ENCODE results near the gene TMEM178B.

- TF ChIP-seq ZBTB33 (IDR thresholded peaks at IDR 0.05; ENCODE audit: borderline replicate concordance, low read depth): no peak
- no peak for TF ChIP-seq FOXJ3 (CRISPR knock-in tag; IDR thresholded peaks at IDR 0.05)
- no peak for TF ChIP-seq SIN3A (IDR thresholded peaks at IDR 0.05; ENCODE audit: borderline replicate concordance, low read depth, low read length)
- no peak for TF ChIP-seq EP300 (IDR thresholded peaks at IDR 0.05; ENCODE audit: borderline replicate concordance in 1 of 2, low read depth in 1 of 2, low read length in 1 of 2)
- TF ChIP-seq, protein P1, sequence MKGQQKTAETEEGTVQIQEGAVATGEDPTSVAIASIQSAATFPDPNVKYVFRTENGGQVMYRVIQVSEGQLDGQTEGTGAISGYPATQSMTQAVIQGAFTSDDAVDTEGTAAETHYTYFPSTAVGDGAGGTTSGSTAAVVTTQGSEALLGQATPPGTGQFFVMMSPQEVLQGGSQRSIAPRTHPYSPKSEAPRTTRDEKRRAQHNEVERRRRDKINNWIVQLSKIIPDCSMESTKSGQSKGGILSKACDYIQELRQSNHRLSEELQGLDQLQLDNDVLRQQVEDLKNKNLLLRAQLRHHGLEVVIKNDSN (IDR thresholded peaks at IDR 0.05; ENCODE audit: borderline replicate concordance, low read depth): no peak
- no peak for TF ChIP-seq POLR2AphosphoS5 (IDR thresholded peaks at IDR 0.05; ENCODE audit: low read depth, low read length)
Observed at GRCh38 chr7:141126107-141126506, 52.2 kb downstream of the TMEM178B start.

Data from SK-N-SH (cell line).